SK-N-SH (cell line): Measurements from ENCODE around the gene C1orf159. TPM values are rescaled to one million over a fixed set of nuclear protein-coding genes. Genes with fewer than 3 reads are reported as not detected.
A peak's percentile ranks its signal among the peaks of the same experiment; 100 is the strongest.

Experiments
- CTCF ChIA-PET: fragments of 300-600, 350-600 bp; formaldehyde crosslinking; extraction: SDS; loops from one replicate; lab custom pipeline; 2021; lab: Yijun Ruan, JAX
- POLR2A ChIA-PET: fragments of 350-600 bp; sonication (Branson Sonifier 250); formaldehyde crosslinking; extraction: SDS; loops from one replicate; lab custom pipeline; 2020; ENCODE audit warnings: antibody characterized with exemption, inconsistent platforms; lab: Yijun Ruan, JAX
- DNase-seq: peaks from one replicate; pipeline ENCODE4 v3.0.0; 2012
- H2AFZ ChIP-seq: fragments of 200-600 bp; sonication (generic); 2 replicates; pipeline ENCODE4 v1.8.1; 2016; ENCODE audit warnings: antibody characterized with exemption, mild to moderate bottlenecking, low read depth
- H3F3A ChIP-seq: fragments of 200-600 bp; sonication (generic); replicated peaks from 2 replicates; pipeline ENCODE3; 2016; ENCODE audit warnings: antibody characterized with exemption, mild to moderate bottlenecking; ENCODE audit not compliant: insufficient read depth
- H3K27ac ChIP-seq, 2 experiments: fragments of 200-500 bp in 1 of 2; fragments of 200-600 bp in 1 of 2; sonication (Bioruptor generic) in 1 of 2; sonication (generic), shearing (Covaris generic) in 1 of 2; 2 replicates each; pipeline versions ENCODE4 v1.5.1 to v1.6.1; 2014 to 2016; ENCODE audit warnings: low read depth in 2 of 2, inconsistent platforms in 1 of 2, low read length in 1 of 2, mild to moderate bottlenecking in 1 of 2, mixed read lengths in 1 of 2
- H3K27me3 ChIP-seq: fragments of 200-600 bp; sonication (generic), shearing (Covaris generic); 2 replicates; pipeline ENCODE4 v1.6.1; 2016; ENCODE audit warnings: mixed run types; ENCODE audit not compliant: insufficient read depth
- H3K36me3 ChIP-seq, 2 experiments: fragments of 200-500 bp in 1 of 2; fragments of 200-600 bp in 1 of 2; sonication (Bioruptor generic) in 1 of 2; sonication (generic) in 1 of 2; replicated peaks in 1 of 2; 2 replicates each; pipeline versions ENCODE3 to v1.5.1; 2014 to 2016; ENCODE audit warnings: low read length in 1 of 2, mild to moderate bottlenecking in 1 of 2; ENCODE audit not compliant: insufficient read depth in 2 of 2, control insufficient read depth in 1 of 2
- H3K4me1 ChIP-seq, 2 experiments: fragments of 200-500 bp in 1 of 2; fragments of 200-600 bp in 1 of 2; sonication (Bioruptor generic) in 1 of 2; sonication (generic), shearing (Covaris generic) in 1 of 2; 2 replicates each; pipeline versions ENCODE4 v1.5.1 to v1.6.1; 2014 to 2016; ENCODE audit warnings: low read depth in 1 of 2, low read length in 1 of 2, mixed run types in 1 of 2; ENCODE audit not compliant: insufficient read depth in 2 of 2, control insufficient read depth in 1 of 2
- H3K4me2 ChIP-seq: fragments of 200-600 bp; sonication (generic), shearing (Covaris generic); 2 replicates; pipeline ENCODE4 v1.6.1; 2017; ENCODE audit warnings: mixed run types
- H3K4me3 ChIP-seq, 2 experiments: fragments of 200-500 bp in 1 of 2; fragments of 200-600 bp in 1 of 2; sonication (Bioruptor generic) in 1 of 2; sonication (generic), shearing (Covaris generic) in 1 of 2; 2 replicates each; pipeline versions ENCODE4 v1.5.1 to v1.8.1; 2014 to 2016; ENCODE audit warnings: low read depth in 2 of 2, inconsistent platforms in 1 of 2, low read length in 1 of 2, mild to moderate bottlenecking in 1 of 2, mixed read lengths in 1 of 2, moderate library complexity in 1 of 2
- H3K79me2 ChIP-seq: fragments of 200-600 bp; sonication (generic); 2 replicates; pipeline ENCODE4 v1.8.1; 2017; ENCODE audit warnings: mild to moderate bottlenecking; ENCODE audit not compliant: insufficient read depth
- H3K9ac ChIP-seq: fragments of 200-600 bp; sonication (generic); 2 replicates; pipeline ENCODE4 v1.6.1; 2017; ENCODE audit warnings: mixed run types
- H3K9me2 ChIP-seq: fragments of 200-600 bp; sonication (generic); 2 replicates; pipeline ENCODE4 v1.6.1; 2017; ENCODE audit warnings: mixed run types
- H3K9me3 ChIP-seq: fragments of 200-600 bp; sonication (generic); 2 replicates; pipeline ENCODE4 v1.6.1; 2017; ENCODE audit warnings: mixed run types, mild to moderate bottlenecking, moderate library complexity
- H4K20me1 ChIP-seq: fragments of 200-600 bp; sonication (generic); 2 replicates; pipeline ENCODE4 v1.6.1; 2017; ENCODE audit warnings: mild to moderate bottlenecking, mixed run types; ENCODE audit not compliant: insufficient read depth
- CHD2 ChIP-seq: fragments of 150-350 bp; IDR thresholded peaks from 2 replicates; pipeline ENCODE4 v1.6.1; 2018; ENCODE audit warnings: low read length; ENCODE audit not compliant: partially characterized antibody
- EP300 ChIP-seq, 2 experiments: IDR thresholded peaks; 2 replicates each; pipeline versions ENCODE4 v1.4.0 to v1.6.1; 2012; ENCODE audit warnings: borderline replicate concordance in 1 of 2, low read depth in 1 of 2, low read length in 1 of 2
- EZH2phosphoT487 ChIP-seq: fragments of 200-600 bp; sonication (generic); IDR thresholded peaks from 2 replicates; pipeline ENCODE4 v1.6.1; 2017; ENCODE audit warnings: low read depth, mixed run types, mild to moderate bottlenecking, antibody characterized with exemption, moderate library complexity, borderline replicate concordance
- FOSL2 ChIP-seq: IDR thresholded peaks from 2 replicates; pipeline ENCODE4 v1.4.0; 2012; ENCODE audit warnings: low read depth, mild to moderate bottlenecking, moderate library complexity, borderline replicate concordance
- GABPA ChIP-seq: IDR thresholded peaks from 2 replicates; pipeline ENCODE4 v1.4.0; 2012; ENCODE audit warnings: low read depth, mild to moderate bottlenecking
- GATA2 ChIP-seq: sonication (generic); formaldehyde crosslinking; IDR thresholded peaks from 2 replicates; pipeline ENCODE4 v1.5.0; 2020; ENCODE audit warnings: mild to moderate bottlenecking, missing genetic modification reagents
- JUND ChIP-seq: IDR thresholded peaks from 2 replicates; pipeline ENCODE4 v1.4.0; 2012
- MAX ChIP-seq: IDR thresholded peaks from 2 replicates; pipeline ENCODE4 v1.4.0; 2012; ENCODE audit warnings: low read depth
- MEF2A ChIP-seq: IDR thresholded peaks from 2 replicates; pipeline ENCODE4 v1.4.0; 2012; ENCODE audit warnings: low read depth, borderline replicate concordance
- RFX5 ChIP-seq: IDR thresholded peaks from 2 replicates; pipeline ENCODE4 v1.6.1; 2012; ENCODE audit warnings: mild to moderate bottlenecking, improper control_type of control experiment, low read length
- TAF1 ChIP-seq: IDR thresholded peaks from 2 replicates; pipeline ENCODE4 v1.6.1; 2012; ENCODE audit warnings: low read depth, mild to moderate bottlenecking, low read length, moderate library complexity, borderline replicate concordance
- TCF12 ChIP-seq: IDR thresholded peaks from 2 replicates; pipeline ENCODE4 v1.4.0; 2012
- TEAD4 ChIP-seq: IDR thresholded peaks from 2 replicates; pipeline ENCODE4 v1.4.0; 2012; ENCODE audit warnings: mild to moderate bottlenecking, borderline replicate concordance; ENCODE audit not compliant: insufficient read depth
- YY1 ChIP-seq: IDR thresholded peaks from 2 replicates; pipeline ENCODE4 v1.4.0; 2012; ENCODE audit warnings: low read depth, mild to moderate bottlenecking
- WGBS: methylation state at CpG from one replicate; pipeline ENCODE4 v1.1.6; 2017; ENCODE audit warnings: low lambda C conversion rate; 5-methylcytosine and 5-hydroxymethylcytosine counted together
- polyA plus RNA-seq, 3 experiments: library from polyadenylated mRNA; depleted of rRNA; stranded (reverse); fragments of >200 nt; gene quantifications; 2 replicates each; pipeline ENCODE4 v1.2.3, GENCODE V29; 2012

The C1orf159 gene
- polyA plus RNA-seq, 1 of the 3 experiments (the other 2 are of a cell fraction): 10.2 TPM

GRCh38 chr1:1082776-1083415 lies 33.0 kb downstream of the C1orf159 start:
- CTCF ChIA-PET: no interaction called here
- no peak overlapping the region for H3K27ac ChIP-seq
- no peak overlapping the region for H3K4me2 ChIP-seq
- H3K79me2 ChIP-seq: no peaks in the 10 kb centered on the region
- H4K20me1 ChIP-seq: no peaks in the 10 kb centered on the region
- no peak for TF ChIP-seq YY1
- TF ChIP-seq TEAD4: no peak
- no peak for TF ChIP-seq MEF2A
- TF ChIP-seq EZH2phosphoT487: no peak
- TF ChIP-seq GATA2 (CRISPR knock-in tag): no peak
- TF ChIP-seq JUND: no peak
- no peak for TF ChIP-seq FOSL2
- TF ChIP-seq TAF1: no peak
- TF ChIP-seq TCF12: no peak
- no peak for TF ChIP-seq EP300 (IDR thresholded peaks at IDR 0.05; ENCODE audit: borderline replicate concordance in 1 of 2, low read depth in 1 of 2, low read length in 1 of 2)
- TF ChIP-seq GABPA: no peak
- TF ChIP-seq RFX5: no peak
- no peak for TF ChIP-seq MAX
- H3K9me3 ChIP-seq: no peaks in the 10 kb centered on the region
- no peaks in the 10 kb centered on the region for H3K9me2 ChIP-seq
- H3K4me3 ChIP-seq: no peak overlapping the region
- no peaks in the 10 kb centered on the region for H3K27me3 ChIP-seq
- H3K9ac ChIP-seq: no peak overlapping the region
- no peaks in the 10 kb centered on the region for H3K36me3 ChIP-seq
- peak; percentile 24 for DNase-seq
- no peaks in the 10 kb centered on the region for H3F3A ChIP-seq
- H2AFZ ChIP-seq: no peak overlapping the region
- peaks cover 4 to 18% of the 10 kb centered on the region in 2 experiments; a peak in 2 of 4 replicates for H3K4me1 ChIP-seq
- 96% methylated on average over 11 of the region's 40 CpGs for WGBS
- POLR2A ChIA-PET: no interaction called here

- Histone ChIP-seq H3K9me2 (no peaks in the 10 kb centered on the region), H4K20me1 (no peaks in the 10 kb centered on the region), H3K4me1 (peaks cover 4 to 18% of the 10 kb centered on the region in 2 experiments; a peak in 2 of 4 replicates), H3K9ac (no peak overlapping the region), H3K4me3 (no peak overlapping the region), H2AFZ (no peak overlapping the region), H3K79me2 (no peaks in the 10 kb centered on the region)
- CTCF ChIA-PET: interaction anchor here (1.7 kb wide), 1 partner anchor 18 kb away, joined by 5 read pairs; no protein-coding TSS in a partner anchor
- TF ChIP-seq MAX: no peak
- no peak for TF ChIP-seq CHD2
- TF ChIP-seq, all 33 proteins: peak for 0
- Histone ChIP-seq H3K36me3 (no peaks in the 10 kb centered on the region), H3K27me3 (no peaks in the 10 kb centered on the region), H3K9me3 (no peaks in the 10 kb centered on the region), H3K4me2 (no peak overlapping the region), H3K27ac (no peak overlapping the region), H3F3A (no peaks in the 10 kb centered on the region)
- POLR2A ChIA-PET: no interaction called here
- DNase-seq: peak; percentile 20
- 100% methylated on average over 5 of the region's 27 CpGs for WGBS
Measured at GRCh38 chr1:1082239-1082775, 33.6 kb downstream of the C1orf159 start.
